OCI-M1 (cell line): Measurements from ENCODE around the gene VTN.
"Not testable (repeated sequence)": the region's sequence is repeated elsewhere in the genome, so short reads cannot be mapped to it uniquely, and the experiment has no call there.

Experiments used
- DNase-seq: peaks from one replicate; lab custom pipeline; 2025; lab: John Stamatoyannopoulos, UW

VTN gene

DNA sequence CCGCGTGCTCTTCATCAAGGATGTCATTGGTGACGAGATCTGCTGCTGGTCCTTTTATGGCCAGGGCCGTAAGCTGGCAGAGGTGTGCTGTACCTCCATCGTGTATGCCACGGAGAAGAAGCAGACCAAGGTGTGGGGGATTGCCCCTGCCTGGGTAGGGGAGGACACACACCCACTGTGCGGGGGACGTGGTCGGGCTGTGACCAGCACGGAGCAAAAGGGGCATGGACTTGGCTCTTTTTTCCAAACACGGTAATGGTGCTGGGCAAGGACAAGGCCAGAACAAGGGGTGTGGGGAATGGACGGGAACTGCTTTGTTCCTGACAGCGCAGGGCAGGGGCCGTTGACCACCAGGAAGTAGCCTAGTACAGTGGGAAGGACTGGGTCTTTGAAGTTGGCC is 27.8 kb downstream of the VTN start:
- DNase-seq: no peak

DNA sequence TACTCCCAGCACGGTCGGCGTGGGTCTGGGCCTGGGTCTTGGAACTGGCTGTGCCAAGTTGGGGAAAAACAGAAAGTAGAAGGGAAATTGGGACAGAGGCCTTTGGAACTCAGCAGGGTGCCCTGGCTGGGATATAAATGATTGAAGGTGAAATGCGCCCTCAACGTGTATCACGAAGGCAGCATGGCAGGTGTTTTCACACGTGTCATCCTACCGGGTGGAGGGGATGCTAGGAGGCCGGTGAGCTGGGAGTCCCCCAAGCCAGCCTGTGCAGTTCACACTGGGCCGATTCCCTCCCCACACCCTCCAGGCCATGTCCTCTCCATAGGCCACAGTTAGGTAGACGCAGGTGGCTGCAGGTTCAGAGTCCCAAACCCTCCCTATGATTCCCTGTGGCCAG is 28.6 kb downstream of the VTN start:
- DNase-seq: no peak

DNA sequence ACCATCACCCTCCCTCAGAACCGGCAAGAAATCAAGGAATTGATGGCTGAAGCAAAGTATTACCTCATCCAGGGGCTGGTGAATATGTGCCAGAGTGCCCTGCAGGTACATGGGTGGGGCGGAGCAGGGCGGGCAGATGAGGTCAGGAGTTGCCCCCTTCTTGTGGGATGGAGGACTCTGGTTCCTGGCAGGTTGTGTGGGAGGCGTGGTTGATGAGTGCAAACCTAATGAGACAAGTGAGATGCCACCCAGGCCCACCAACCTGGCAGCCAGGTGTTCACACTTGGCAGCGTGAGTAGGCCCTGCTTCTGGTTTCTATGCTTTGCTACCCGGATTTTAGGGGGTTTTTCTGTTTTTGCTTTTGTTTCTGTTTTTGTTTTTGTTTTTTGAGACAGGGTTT is 29.7 kb downstream of the VTN start:
- no peak for DNase-seq

DNA sequence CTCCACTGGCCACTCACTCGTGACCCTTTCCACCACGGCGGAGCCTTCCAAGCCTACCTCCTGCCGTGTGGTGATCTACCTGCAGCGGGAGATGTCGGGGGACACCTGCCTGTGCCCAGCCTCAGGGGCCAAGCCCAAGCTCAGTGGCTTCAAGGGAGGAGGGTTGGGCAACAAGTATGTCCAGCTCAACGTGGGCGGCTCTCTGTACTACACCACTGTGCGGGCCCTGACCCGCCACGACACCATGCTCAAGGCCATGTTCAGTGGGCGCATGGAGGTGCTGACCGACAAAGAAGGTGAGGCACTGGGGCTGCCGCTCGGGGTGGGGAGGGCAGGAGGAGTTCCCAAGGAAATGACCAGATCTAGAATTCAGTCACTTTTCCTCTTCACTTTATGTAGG is 30.7 kb downstream of the VTN start:
- DNase-seq: no peak

DNA sequence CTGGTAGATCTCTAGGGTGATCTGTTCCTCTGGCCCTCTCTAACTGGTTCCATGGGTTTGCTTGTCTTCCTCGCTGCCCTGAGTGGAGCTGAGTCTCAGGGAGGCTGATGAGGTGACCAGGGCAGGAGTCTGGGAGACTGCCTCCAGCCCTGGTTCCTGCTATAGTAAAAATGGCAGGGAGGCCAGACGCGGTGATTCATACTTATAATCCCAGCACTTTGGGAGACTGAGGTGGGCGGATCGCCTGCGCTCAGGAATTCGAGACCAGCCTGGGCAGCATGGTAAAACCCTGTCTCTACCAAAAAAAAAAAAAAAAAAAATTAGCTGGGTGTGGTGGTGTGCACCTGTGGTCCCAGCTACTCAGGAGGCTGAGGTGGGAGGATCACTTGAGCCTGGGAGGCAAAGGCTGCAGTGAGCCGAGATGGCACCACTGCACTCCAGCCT is 31.3 kb downstream of the VTN start:
- DNase-seq: not testable (repeated sequence)

DNA sequence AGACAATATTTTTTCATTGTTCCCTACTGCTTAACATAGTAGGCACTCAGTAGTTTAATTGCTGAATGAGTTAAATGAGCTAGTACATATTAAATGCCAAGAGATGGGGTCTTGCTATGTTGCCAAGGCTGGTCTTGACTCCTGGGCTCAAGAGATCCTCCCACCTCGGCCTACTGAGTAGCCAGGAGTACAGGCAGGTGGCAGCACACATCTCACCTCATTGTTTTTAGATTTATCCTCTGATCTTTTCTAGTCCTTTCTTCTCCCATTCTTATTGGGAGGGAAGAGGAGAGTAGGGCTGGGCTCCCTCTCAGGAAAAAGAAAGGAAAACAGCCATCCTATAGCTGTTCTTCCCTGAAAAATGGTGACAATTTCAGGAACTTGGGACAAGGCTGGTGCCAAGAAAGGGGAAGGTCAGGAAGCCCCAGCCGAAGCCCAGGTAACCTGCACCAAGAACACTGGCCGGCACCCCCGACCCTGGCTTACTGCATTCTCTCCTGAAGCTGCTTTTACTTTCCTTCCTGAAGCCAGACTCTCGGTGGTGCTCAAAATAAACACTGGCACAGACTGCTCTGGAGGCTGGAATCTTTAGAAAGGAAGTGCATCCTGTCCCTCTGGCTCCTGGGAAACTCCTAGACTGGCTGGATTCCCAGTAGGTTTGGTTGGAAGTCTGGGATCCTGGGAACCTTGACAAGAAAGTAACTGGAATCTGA is 31.9 kb downstream of the VTN start:
- no peak for DNase-seq

DNA sequence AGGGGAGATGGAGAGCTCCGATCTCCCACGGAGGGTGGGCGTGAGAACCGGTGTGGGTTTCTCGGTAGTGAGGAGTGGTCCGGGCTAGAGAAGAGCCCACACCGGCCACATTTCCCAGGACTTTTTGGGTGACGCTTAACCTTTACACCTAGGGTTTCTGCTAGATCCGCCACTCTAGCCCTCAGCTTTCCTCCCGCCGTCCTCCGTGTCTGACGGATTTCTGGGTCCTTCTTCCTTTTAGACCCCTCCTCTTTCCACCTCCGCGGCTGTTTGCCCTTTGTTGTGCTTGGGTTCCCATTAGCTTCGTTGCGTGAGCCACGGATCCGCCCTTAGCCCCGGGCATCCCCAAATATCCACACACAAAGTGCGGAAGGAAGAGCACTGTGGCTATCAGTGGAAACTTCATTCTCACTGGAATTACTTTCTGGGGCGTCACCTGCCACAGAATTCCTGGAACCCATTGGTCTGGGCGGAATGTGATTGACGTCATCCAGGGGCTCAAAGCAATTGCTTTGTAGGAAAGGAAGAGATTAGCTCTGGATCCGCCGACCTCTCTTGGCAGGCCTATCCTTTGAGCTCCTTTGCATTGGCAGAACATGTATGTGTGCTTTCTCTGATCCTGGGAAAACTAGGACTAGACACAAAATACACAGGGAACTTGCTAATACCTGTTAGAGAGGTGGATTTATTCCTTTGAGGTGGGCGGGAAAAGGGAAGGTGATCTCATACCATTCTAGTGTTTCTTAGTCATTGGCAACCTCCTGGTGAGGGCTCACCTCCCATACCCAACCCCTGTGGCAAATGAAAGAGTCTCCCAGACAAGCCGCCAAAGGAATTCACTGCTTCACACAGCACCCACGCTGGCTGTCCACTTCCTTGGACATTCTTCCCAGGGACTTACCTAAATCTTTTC is 33.9 kb downstream of the VTN start:
- DNase-seq: peak; percentile 79

DNA sequence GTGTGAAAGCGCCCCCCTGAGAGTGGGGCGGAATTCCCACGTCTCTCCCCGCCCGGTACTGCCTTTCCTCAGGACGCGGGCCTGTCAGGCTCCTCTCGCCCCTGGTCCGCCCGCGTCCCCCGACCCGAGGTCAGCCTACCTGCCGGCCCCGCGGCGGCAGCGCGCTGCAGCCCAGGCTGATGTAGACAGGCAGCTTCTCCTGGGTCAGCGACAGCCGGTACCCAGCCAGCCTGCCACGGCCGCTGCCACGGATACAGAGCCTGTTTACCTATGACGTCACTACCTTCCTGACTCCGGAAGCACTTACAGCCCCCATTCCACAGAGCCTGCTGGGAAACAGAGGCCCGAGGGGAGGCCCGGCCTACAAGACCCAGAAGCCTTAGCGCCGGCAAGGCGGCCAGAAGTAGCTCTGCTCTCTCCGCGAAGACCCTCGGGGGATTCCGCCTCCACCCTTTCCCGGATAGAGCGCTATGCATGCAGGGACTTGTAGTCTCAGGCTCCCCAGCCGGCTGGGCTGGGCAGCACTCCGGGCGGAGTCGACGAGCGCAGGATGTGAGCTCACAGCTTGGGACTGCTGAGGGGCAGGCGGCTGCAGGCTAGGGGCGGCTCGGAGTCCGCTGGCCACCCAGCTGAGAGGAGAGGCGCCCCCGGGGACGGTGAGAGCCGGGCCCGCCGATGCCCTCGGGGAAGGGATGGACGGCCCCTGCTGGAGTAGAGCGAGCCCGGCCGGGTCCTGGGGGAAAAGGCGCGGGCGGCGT is 34.7 kb downstream of the VTN start, which contains the start of the genes IFT20 and TNFAIP1:
IFT20 (minus strand) TSS at position 272 of the 758 bp plus-strand sequence. CDS start 3,487 bp downstream, outside the sequence.
TNFAIP1 (plus strand) TSS at position 561 of the 758 bp plus-strand sequence. CDS start 3,761 bp downstream, outside the sequence.
- DNase-seq: peak; percentile 100

DNA sequence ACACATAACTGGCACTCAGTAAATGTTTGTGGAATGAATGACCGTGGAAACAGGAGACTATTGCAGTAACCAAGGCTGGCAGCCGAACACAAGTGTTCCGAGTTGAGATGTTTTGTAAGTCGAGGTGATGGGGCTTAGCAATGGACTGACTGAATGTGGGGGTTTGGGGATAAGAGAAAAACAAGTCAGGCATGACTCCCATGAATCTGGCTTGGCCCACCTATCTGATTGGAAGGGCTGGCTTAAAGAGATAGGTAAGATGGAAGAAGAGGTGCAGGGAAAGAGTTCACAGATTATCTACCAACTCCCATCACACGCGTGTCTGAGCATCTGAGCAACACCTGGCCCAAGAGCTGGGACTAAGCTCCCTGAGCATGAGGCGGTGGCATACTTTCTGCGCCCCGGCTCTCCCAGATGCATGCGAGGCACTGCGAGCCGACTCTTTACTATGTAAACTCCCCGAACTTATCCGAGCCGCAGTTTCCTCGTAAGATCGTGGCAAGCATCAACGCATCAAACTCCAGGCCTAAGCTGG is 35.4 kb downstream of the VTN start:
- DNase-seq: no peak

DNA sequence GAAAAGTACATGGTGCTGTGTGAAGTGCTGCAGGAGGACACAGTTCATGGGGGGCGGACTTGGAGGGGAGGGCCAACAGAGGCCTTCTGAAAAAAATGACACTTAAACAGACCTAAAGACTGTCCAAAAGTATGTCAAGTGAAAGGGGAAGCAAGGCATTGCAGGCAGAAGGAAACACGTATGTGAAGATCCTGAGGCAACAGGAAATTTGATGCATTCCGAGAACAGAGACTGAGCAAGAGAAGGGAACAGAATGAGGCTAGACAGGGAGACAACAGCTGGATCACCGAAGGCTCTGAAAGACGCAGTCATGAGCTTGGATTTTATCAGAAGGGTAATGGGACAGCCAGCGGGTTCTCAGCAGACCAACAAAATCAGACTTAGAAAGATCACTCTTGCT is 35.9 kb downstream of the VTN start:
- peak; percentile 36 for DNase-seq

DNA sequence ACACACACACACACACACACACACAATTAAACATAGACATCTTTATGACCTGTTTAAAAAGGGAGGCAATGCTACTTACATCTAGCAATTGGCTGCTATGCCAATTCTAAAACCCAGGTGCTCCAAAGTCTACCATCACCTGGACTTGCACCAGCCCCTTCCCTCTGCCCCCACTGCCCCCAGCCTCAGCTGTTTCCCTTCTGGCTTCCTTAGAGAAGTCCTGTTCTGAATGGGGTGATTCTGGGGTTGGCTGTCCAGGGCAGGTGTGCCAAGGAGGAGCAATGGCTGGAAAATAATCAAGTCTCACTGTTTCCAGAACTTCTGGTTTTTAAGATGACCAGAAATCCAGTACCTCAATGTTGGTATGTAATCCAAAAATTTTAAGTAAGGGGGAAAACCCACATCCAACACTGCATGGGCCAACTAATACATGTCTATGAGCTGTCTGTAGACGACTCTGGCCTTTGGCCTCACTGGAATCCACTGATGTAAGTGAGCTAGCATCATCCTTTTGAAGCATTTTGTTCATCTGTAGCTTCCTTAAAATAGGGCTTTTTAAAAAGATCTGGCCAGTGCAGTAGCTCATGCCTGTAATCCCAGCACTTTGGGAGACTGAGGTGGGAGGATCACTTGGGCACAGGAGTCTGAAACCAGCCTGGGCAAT is 36.9 kb downstream of the VTN start:
- DNase-seq: no peak

DNA sequence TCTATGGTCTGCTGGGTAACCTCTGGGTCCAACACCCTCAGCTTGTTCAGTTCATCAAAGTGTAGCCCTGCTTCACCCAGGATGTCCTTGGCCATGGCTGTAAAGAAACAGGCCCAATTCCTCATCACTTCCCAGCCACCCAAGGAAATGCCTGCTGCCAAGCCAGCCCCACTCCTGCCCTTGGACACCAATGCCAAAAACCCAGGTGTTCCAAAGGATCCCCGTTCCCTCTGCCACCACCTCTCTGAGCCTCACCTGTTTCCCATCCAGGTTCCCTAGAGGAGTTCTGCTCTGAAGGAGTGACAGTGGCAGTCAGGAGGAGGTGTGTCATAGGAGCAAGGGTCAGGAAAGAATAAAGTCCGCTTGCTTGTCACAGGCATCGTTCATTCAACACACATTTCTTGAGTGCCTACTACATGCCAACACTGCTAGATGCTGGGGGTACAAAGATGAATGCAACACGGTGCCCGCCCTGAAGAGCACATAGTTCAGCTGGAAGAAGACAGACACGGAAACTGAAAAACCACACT is 38.2 kb downstream of the VTN start:
- DNase-seq: no peak

DNA sequence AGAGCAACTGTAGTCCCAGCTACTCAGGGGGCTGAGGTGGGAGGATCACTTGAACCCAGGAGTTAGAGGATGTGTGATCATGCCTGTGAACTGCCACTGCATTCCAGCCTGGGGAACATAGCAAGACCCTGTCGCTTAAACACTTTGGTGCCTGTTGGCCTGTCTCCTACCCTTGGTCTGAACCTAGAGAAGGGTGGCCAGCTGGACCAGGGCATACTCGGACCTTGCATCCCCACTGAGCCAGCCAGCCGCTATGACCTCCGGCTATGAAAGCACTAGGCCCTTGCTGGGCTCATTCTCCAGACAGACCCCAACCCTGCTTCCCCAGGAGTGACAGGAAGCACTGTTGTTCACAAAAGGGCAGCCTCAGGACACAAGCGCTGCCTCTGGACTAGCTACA is 39.4 kb downstream of the VTN start:
- no peak for DNase-seq

DNA sequence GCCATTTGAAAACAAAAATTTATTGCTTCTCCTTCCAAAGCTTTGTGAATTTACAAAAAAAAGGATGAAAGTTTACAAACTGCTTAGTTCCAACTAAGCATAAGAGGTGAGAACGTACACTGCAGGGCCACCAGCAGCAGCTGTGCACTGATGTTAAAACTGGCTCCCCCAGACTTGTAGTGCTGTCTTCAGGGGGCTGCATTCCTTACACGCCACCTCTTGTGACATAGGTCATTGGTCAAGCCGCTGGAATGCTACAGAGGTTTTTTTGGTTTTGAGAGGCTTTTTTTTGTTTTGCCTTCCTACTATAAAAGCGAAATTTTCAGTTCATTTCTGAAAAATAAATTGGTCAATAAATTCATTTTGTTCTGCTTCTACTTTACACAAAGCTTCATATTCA is 41.8 kb downstream of the VTN start:
- no peak for DNase-seq

DNA sequence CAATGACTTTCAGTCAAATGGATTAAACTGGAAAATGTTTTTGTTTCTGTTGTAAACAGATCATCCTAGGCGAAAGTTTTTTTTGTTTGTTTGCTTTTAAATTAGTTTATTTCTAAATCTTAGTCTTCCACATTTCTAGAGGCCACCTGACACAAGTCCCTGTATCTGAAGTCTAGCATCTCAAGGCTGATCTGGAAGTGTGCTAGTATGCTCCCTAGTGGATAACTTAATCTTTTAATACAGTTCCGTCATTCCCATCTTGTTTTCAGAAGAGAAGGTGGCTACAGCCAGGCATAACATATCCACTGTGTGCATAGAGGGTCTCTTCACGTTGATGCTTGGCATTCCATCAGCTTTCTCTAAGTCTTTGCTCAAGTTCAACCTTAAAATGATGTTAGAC is 42.4 kb downstream of the VTN start:
- no peak for DNase-seq

DNA sequence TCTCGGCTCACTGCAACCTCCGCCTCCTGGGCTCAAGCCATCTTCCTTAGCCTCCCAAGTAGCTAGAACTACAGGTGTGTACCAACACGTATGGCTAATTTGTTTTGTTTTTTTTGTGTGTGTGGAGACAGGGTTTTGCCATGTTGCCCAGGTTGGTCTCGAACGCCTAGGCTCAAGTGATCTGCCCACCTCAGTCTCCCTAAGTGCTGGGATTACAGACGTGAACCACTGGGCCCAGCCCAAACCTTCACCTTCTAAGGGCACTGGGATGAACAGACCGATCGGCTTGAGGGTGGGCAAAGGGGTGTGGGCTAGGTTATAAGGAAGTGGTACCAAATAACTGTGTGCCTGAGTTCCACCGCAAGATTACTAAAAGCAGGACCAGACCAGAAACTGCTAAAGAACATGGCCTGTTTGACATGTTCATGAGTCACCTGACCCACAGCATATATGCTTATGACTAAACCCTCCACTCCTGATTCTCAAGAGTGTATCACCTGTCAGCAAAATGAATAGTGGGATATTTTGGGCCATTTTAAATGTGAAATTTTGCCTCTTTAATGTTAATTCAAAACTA is 43.0 kb downstream of the VTN start:
- no peak for DNase-seq

DNA sequence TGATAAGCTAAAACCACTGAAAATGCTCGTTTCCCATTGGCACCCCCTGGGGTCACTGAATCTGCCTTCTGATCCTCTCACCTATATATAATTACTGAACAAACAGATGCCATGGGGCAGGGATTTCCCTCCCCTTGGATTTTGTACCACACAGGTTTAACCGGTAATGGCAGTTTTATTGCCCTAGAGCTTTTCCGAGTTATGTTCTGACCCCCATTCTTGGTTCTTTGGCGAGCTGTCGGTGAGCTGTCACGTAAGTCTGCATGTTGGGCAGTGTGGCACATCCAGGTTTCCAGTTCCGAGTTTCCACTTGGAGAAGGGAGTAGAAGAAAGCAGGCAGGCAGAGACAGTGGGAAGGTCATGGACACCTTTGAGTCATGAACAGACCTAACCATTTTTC is 44.0 kb downstream of the VTN start:
- no peak for DNase-seq

DNA sequence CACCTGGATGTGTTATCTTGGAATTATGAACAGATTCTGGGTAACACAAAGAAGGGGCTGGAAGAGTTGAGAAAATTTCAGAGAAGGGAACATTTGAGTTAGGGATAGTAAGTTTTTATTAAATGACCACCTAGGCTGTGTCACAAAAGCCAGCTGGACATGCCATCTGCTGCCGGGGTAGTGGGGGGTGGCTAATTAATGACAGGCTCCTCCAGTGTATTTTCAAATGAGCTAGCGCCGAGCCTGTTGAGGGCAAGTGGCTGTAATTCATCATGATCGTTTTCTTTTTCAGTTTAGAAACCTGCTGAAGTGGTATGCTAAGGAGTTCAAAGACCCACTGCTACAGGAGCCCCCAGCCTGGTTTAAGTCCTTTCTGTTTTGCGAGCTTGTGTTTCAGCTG is 44.9 kb downstream of the VTN start:
- no peak for DNase-seq

DNA sequence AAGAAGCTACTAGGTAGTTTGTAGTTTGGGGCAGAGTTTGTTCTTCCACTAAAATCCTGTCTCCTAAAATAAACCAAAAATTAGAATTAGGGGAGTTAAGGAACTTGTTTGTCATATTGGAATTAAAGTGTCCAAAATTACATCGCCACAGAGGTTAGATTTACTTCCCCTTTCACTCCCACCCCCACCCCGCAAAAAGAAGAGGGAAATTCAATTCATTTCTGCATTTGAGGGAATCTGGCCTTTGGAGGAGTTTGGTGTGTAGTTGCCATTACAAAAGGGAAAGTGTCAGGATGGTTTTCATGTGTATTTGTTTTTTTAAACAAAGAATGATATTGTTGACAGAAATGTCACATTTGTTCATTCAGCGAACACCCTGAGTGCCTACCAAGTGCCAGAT is 45.3 kb downstream of the VTN start:
- peak; percentile 47 for DNase-seq

DNA sequence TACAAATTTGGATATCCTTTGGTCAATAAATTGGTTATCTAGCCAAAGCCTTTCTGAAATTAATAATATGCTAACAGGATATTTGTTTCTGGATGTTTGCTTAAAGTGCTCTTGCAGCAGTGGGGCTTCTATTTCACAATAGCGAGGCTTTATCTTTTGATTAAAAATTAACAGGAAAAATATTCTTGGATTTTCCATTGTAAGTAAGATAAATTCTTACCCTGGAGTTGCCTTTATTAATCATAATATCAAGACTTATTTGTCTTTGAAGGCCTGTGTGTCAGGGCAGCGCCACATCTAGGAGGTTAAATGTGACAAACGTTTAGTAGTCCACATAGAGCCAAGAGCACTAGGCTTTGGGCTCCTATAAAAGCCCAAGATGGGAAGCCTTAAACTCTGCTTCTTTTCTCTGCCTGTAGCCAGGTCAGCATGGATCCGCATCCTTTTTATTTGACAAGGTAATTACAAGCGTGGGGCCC is 45.8 kb downstream of the VTN start:
- no peak for DNase-seq
